Neural progenitor cell (in vitro differentiated cells): Measurements from ENCODE around the gene IL17RB. TPM values are rescaled to one million over a fixed set of nuclear protein-coding genes. Genes with fewer than 3 reads are reported as not detected.

Experiments used
- DNase-seq: peaks from one replicate; pipeline ENCODE4 v3.0.0-alpha.2; 2016; ENCODE audit warnings: low spot score
- H2AFZ ChIP-seq: fragments of 200-600 bp; sonication (generic); replicated peaks from 2 replicates; pipeline ENCODE4 v1.6.1; 2016; ENCODE audit warnings: antibody characterized with exemption
- H3F3A ChIP-seq: fragments of 200-600 bp; sonication (generic); 2 replicates; pipeline ENCODE4 v1.6.1; 2016; ENCODE audit warnings: antibody characterized with exemption, low read depth
- H3K27ac ChIP-seq: fragments of 200-600 bp; sonication (generic); 2 replicates; pipeline ENCODE4 v1.5.1; 2016; ENCODE audit warnings: mild to moderate bottlenecking
- H3K27me3 ChIP-seq: fragments of 200-600 bp; sonication (generic); 2 replicates; pipeline ENCODE4 v1.6.1; 2016; ENCODE audit warnings: mild to moderate bottlenecking, moderate library complexity
- H3K36me3 ChIP-seq: fragments of 200-600 bp; sonication (generic); 2 replicates; pipeline ENCODE4 v1.5.1; 2016
- H3K4me1 ChIP-seq: fragments of 200-600 bp; sonication (generic); 2 replicates; pipeline ENCODE4 v1.6.1; 2016; ENCODE audit warnings: mixed run types
- H3K4me2 ChIP-seq: fragments of 200-600 bp; sonication (generic); 2 replicates; pipeline ENCODE4 v1.6.1; 2016
- H3K4me3 ChIP-seq: fragments of 200-600 bp; sonication (generic); 2 replicates; pipeline ENCODE4 v1.5.1; 2016
- H3K79me2 ChIP-seq: fragments of 200-600 bp; sonication (generic); 2 replicates; pipeline ENCODE4 v1.6.1; 2016; ENCODE audit warnings: low read depth
- H3K9ac ChIP-seq: fragments of 200-600 bp; sonication (generic); 2 replicates; pipeline ENCODE4 v1.6.1; 2016
- H3K9me3 ChIP-seq: fragments of 200-600 bp; sonication (generic); 2 replicates; pipeline ENCODE4 v1.5.1; 2016; ENCODE audit warnings: low read depth
- H4K20me1 ChIP-seq: fragments of 200-600 bp; sonication (generic); 2 replicates; pipeline ENCODE4 v1.6.1; 2016; ENCODE audit warnings: low read depth
- H3K27ac Mint-ChIP-seq: 3 replicates; pipeline ENCODE4 v1.8.0; 2021; ENCODE audit warnings: mixed read lengths
- H3K27me3 Mint-ChIP-seq: 2 replicates; pipeline ENCODE4 v1.8.0; 2022; ENCODE audit warnings: low read depth, mild to moderate bottlenecking, inconsistent platforms, moderate library complexity, mixed read lengths; ENCODE audit not compliant: insufficient read depth
- H3K36me3 Mint-ChIP-seq: 3 replicates; pipeline ENCODE4 v1.8.0; 2021; ENCODE audit warnings: mixed read lengths
- H3K4me1 Mint-ChIP-seq: 3 replicates; pipeline ENCODE4 v1.8.0; 2021; ENCODE audit warnings: mixed read lengths
- H3K4me3 Mint-ChIP-seq: 3 replicates; pipeline ENCODE4 v1.8.0; 2021; ENCODE audit warnings: mild to moderate bottlenecking, moderate library complexity, mixed read lengths
- H3K9me3 Mint-ChIP-seq: 3 replicates; pipeline ENCODE4 v1.8.0; 2020; ENCODE audit warnings: mixed read lengths
- EZH2 ChIP-seq: fragments of 200-600 bp; sonication (generic); IDR thresholded peaks from 2 replicates; pipeline ENCODE4 v1.6.1; 2017; ENCODE audit warnings: antibody characterized with exemption, mild to moderate bottlenecking, moderate library complexity
- EZH2phosphoT487 ChIP-seq: fragments of 200-600 bp; sonication (generic); IDR thresholded peaks from 2 replicates; pipeline ENCODE4 v1.6.1; 2017; ENCODE audit warnings: antibody characterized with exemption
- total RNA-seq: library from RNA; depleted of rRNA; stranded (reverse); fragments of >200 nt; gene quantifications from 2 replicates; pipeline ENCODE4 v1.2.3, GENCODE V29; 2015; ENCODE audit warnings: low replicate concordance
- TF ChIP-seq, protein P1 (sequence below): fragments of 200-600 bp; sonication (generic); IDR thresholded peaks from 2 replicates; pipeline ENCODE4 v1.5.1; 2017; ENCODE audit warnings: antibody characterized with exemption, mild to moderate bottlenecking

Gene IL17RB
- total RNA-seq, 1 donor from 2014 or later, result 3.4 TPM

- Histone ChIP-seq H3F3A (peaks cover 13% of the 10 kb centered on the region), H3K36me3 (peaks cover 5% of the 10 kb centered on the region), H4K20me1 (peaks cover 11% of the 10 kb centered on the region), H3K4me3 (no peak overlapping the region), H3K4me2 (no peak overlapping the region), H3K27ac (no peak overlapping the region), H3K4me1 (peaks cover 10% of the 10 kb centered on the region), H3K9me3 (no peaks in the 10 kb centered on the region), H3K79me2 (peaks cover 50% of the 10 kb centered on the region), H2AFZ (no peak overlapping the region), H3K27me3 (no peaks in the 10 kb centered on the region), H3K9ac (no peak overlapping the region)
- DNase-seq, result no peak
- Mint-ChIP-seq H3K9me3 (no peaks in the 10 kb centered on the region), H3K4me3 (no peak overlapping the region), H3K36me3 (peaks cover 12% of the 10 kb centered on the region), H3K4me1 (peaks cover 15% of the 10 kb centered on the region), H3K27ac (no peak overlapping the region), H3K27me3 (peaks cover 2% of the 10 kb centered on the region)
- TF ChIP-seq, protein P1, sequence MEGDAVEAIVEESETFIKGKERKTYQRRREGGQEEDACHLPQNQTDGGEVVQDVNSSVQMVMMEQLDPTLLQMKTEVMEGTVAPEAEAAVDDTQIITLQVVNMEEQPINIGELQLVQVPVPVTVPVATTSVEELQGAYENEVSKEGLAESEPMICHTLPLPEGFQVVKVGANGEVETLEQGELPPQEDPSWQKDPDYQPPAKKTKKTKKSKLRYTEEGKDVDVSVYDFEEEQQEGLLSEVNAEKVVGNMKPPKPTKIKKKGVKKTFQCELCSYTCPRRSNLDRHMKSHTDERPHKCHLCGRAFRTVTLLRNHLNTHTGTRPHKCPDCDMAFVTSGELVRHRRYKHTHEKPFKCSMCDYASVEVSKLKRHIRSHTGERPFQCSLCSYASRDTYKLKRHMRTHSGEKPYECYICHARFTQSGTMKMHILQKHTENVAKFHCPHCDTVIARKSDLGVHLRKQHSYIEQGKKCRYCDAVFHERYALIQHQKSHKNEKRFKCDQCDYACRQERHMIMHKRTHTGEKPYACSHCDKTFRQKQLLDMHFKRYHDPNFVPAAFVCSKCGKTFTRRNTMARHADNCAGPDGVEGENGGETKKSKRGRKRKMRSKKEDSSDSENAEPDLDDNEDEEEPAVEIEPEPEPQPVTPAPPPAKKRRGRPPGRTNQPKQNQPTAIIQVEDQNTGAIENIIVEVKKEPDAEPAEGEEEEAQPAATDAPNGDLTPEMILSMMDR, result no peak
- no peak for TF ChIP-seq EZH2
- TF ChIP-seq EZH2phosphoT487, result no peak
Observed at GRCh38 chr3:53884623-53885022, 38.3 kb downstream of the IL17RB start.

GRCh38 chr3:53885239-53885638 lies 38.9 kb downstream of the IL17RB start:
- DNase-seq, result no peak
- no peaks in the 10 kb centered on the region for H3K9me3 ChIP-seq
- no peak overlapping the region for H2AFZ ChIP-seq
- H3K27me3 ChIP-seq, result no peaks in the 10 kb centered on the region
- peaks cover 2% of the 10 kb centered on the region for H3K27me3 Mint-ChIP-seq
- H3K9ac ChIP-seq, result no peak overlapping the region
- no peak overlapping the region for H3K27ac Mint-ChIP-seq
- H3F3A ChIP-seq, result peaks cover 13% of the 10 kb centered on the region
- H3K9me3 Mint-ChIP-seq, result no peaks in the 10 kb centered on the region
- H3K4me3 ChIP-seq, result no peak overlapping the region
- H3K79me2 ChIP-seq, result peaks cover 51% of the 10 kb centered on the region
- peaks cover 5% of the 10 kb centered on the region for H3K36me3 ChIP-seq
- H3K36me3 Mint-ChIP-seq, result peaks cover 9% of the 10 kb centered on the region
- H3K4me1 Mint-ChIP-seq, result peaks cover 20% of the 10 kb centered on the region
- no peak overlapping the region for H3K4me2 ChIP-seq
- TF ChIP-seq EZH2phosphoT487 (no peak), EZH2 (no peak)
- TF ChIP-seq, protein P1, result no peak
- H4K20me1 ChIP-seq, result peaks cover 17% of the 10 kb centered on the region
- peaks cover 11% of the 10 kb centered on the region for H3K4me1 ChIP-seq
- no peak overlapping the region for H3K27ac ChIP-seq
- H3K4me3 Mint-ChIP-seq, result no peak overlapping the region

DNA sequence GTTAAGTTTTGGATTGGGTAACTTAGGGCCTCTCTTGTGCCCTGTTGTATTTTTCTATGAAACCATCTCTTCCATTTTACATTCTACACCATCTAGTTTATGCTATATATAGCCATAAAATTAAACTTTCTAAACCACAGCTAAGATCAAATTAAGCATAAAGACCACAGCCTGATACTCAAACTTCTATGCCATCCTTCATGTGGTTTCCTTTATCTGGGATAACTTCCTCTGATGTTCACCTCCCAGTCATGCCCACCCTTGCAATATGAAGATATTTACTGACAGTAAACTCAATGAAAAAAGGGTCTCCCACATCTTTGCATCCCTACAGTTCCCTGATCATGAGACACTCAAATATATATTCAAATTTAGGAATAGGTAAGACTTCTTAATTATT lies 41.1 kb downstream of the IL17RB start:
- H3K9me3 ChIP-seq, result no peaks in the 10 kb centered on the region
- Mint-ChIP-seq H3K9me3 (no peaks in the 10 kb centered on the region), H3K4me1 (peaks cover 22% of the 10 kb centered on the region), H3K27me3 (peaks cover 3% of the 10 kb centered on the region), H3K27ac (no peak overlapping the region), H3K36me3 (peaks cover 9% of the 10 kb centered on the region), H3K4me3 (no peak overlapping the region)
- H3K9ac ChIP-seq, result no peak overlapping the region
- no peak for DNase-seq
- TF ChIP-seq, protein P1, result no peak
- TF ChIP-seq EZH2phosphoT487 (no peak), EZH2 (no peak)
- H3K27ac ChIP-seq, result no peak overlapping the region
- no peaks in the 10 kb centered on the region for H3K27me3 ChIP-seq
- H3K4me3 ChIP-seq, result no peak overlapping the region
- peaks cover 5% of the 10 kb centered on the region for H3K36me3 ChIP-seq
- H3K4me1 ChIP-seq, result peaks cover 9% of the 10 kb centered on the region
- no peak overlapping the region for H2AFZ ChIP-seq
- no peak overlapping the region for H3K4me2 ChIP-seq
- H3K79me2 ChIP-seq, result peaks cover 49% of the 10 kb centered on the region
- peaks cover 20% of the 10 kb centered on the region for H3F3A ChIP-seq
- H4K20me1 ChIP-seq, result peaks cover 24% of the 10 kb centered on the region
